ENCODE results near the gene MRPL1.
"Not testable (repeated sequence)": the region's sequence is repeated elsewhere in the genome, so short reads cannot be mapped to it uniquely, and the experiment has no call there.

Gene MRPL1

GRCh38 chr4:77920371-77920770 lies 57.7 kb downstream of the MRPL1 start:
- no peak for DNase-seq

GRCh38 chr4:77921701-77922100 lies 59.1 kb downstream of the MRPL1 start:
- DNase-seq: no peak

- DNase-seq: no peak
Observed at GRCh38 chr4:77922158-77923094, 59.8 kb downstream of the MRPL1 start.

- DNase-seq: no peak
Observed at GRCh38 chr4:77927991-77928925, 65.6 kb downstream of the MRPL1 start.

GRCh38 chr4:77930154-77930639 lies 67.6 kb downstream of the MRPL1 start:
- no peak for DNase-seq

GRCh38 chr4:77930876-77931275 lies 68.2 kb downstream of the MRPL1 start:
- DNase-seq: no peak

- DNase-seq: no peak
Observed at GRCh38 chr4:77931452-77932135, 69.0 kb downstream of the MRPL1 start.

GRCh38 chr4:77938560-77938959 lies 75.9 kb downstream of the MRPL1 start:
- no peak for DNase-seq

- DNase-seq: not testable (repeated sequence)
Observed at GRCh38 chr4:77945929-77946328, 83.3 kb downstream of the MRPL1 start.

- no peak for DNase-seq
Observed at GRCh38 chr4:77950203-77950602, 87.6 kb downstream of the MRPL1 start.

GRCh38 chr4:77952457-77952856 lies 89.8 kb downstream of the MRPL1 start:
- DNase-seq: no peak

GRCh38 chr4:77954690-77955089 lies 92.1 kb downstream of the MRPL1 start:
- DNase-seq: no peak

GRCh38 chr4:77956917-77957316 lies 94.3 kb downstream of the MRPL1 start:
- DNase-seq: no peak

- DNase-seq: no peak
Observed at GRCh38 chr4:77958897-77959296, 96.3 kb downstream of the MRPL1 start.

GRCh38 chr4:77959566-77960338 lies 97.1 kb downstream of the MRPL1 start:
- DNase-seq: peak in 1 of 2 experiments; percentile 28

- no peak for DNase-seq
Observed at GRCh38 chr4:77960367-77960766, 97.7 kb downstream of the MRPL1 start.

- DNase-seq: no peak
Observed at GRCh38 chr4:77963004-77963403, 100.4 kb downstream of the MRPL1 start.

GRCh38 chr4:77973657-77974056 lies 111.0 kb downstream of the MRPL1 start:
- DNase-seq: not testable (repeated sequence)

- DNase-seq: peak in 1 of 2 experiments; percentile 47
Observed at GRCh38 chr4:77982900-77983540, 120.4 kb downstream of the MRPL1 start.

- DNase-seq: not testable (repeated sequence)
Observed at GRCh38 chr4:77983612-77984311, 121.1 kb downstream of the MRPL1 start.

- DNase-seq: no peak
Observed at GRCh38 chr4:77989968-77990367, 127.3 kb downstream of the MRPL1 start.

Measured in NCI-H524 (cell line).